AG10803 (cell line): ENCODE results near the gene SULF2.

Experiments used
- DNase-seq: peaks from one replicate; pipeline ENCODE4 v3.0.0; 2010; ENCODE audit warnings: low read depth
- H3K4me3 ChIP-seq: 2 replicates; pipeline ENCODE4 v1.5.1; 2011; ENCODE audit warnings: mild to moderate bottlenecking, low read length, control low read depth
- CTCF ChIP-seq: conservative IDR thresholded peaks from 2 replicates; pipeline ENCODE4 v1.5.1; 2011; ENCODE audit warnings: mild to moderate bottlenecking, low read length, control low read depth, inconsistent platforms

SULF2 gene

GRCh38 chr20:47749339-47749738 is 35.9 kb downstream of the SULF2 start:
- DNase-seq: peak; percentile 14
- no peak for TF ChIP-seq CTCF
- H3K4me3 ChIP-seq: no peak overlapping the region

GRCh38 chr20:47748823-47749222 is 36.5 kb downstream of the SULF2 start:
- no peak overlapping the region for H3K4me3 ChIP-seq
- no peak for DNase-seq
- no peak for TF ChIP-seq CTCF

GRCh38 chr20:47748069-47748468 is 37.2 kb downstream of the SULF2 start:
- no peak for DNase-seq
- TF ChIP-seq CTCF: no peak
- H3K4me3 ChIP-seq: no peak overlapping the region

- H3K4me3 ChIP-seq: no peak overlapping the region
- no peak for DNase-seq
- no peak for TF ChIP-seq CTCF
Measured at GRCh38 chr20:47747669-47748031, 37.6 kb downstream of the SULF2 start.

- no peak for DNase-seq
- no peak overlapping the region for H3K4me3 ChIP-seq
- TF ChIP-seq CTCF: no peak
Measured at GRCh38 chr20:47744803-47745202, 40.5 kb downstream of the SULF2 start.

GRCh38 chr20:47743671-47744070 is 41.6 kb downstream of the SULF2 start:
- no peak for DNase-seq
- TF ChIP-seq CTCF: no peak
- H3K4me3 ChIP-seq: no peak overlapping the region

GRCh38 chr20:47741669-47742608 is 43.3 kb downstream of the SULF2 start:
- TF ChIP-seq CTCF: no peak
- no peak for DNase-seq

More at GRCh38 chr20:47741669-47742608, 43.3 kb downstream of the SULF2 start:
- H3K4me3 ChIP-seq: no peak overlapping the region
